ENCODE data around the gene ZNF680. TPM values are rescaled to one million over a fixed set of nuclear protein-coding genes. Genes with fewer than 3 reads are reported as not detected.

ZNF680 gene
- total RNA-seq, 1 experiment from 2014 or later: 5.8 TPM

Other genes starting within 250 kb of the ZNF680 start
- gene ZNF736, start 249.1 kb downstream of the ZNF680 start, total RNA-seq (2014; rRNA removed; shearing (Covaris generic)): not detected in 2 replicates
- 3.4 and 3.6 TPM in 2 replicates for gene ZNF107, start 103.1 kb upstream of the ZNF680 start, total RNA-seq (2014; rRNA removed; shearing (Covaris generic))
- gene ZNF138, start 231.4 kb upstream of the ZNF680 start, total RNA-seq (2014; rRNA removed; shearing (Covaris generic)): 3.7 and 6.6 TPM in 2 replicates

Measured in NCI-H460 (cell line).